Liver (tissue), 9 donors: Measurements from ENCODE around the gene MPRIP. TPM values are rescaled to one million over a fixed set of nuclear protein-coding genes. Genes with fewer than 3 reads are reported as not detected.

ENCODE experiments used
- DNase-seq: peaks from one replicate; pipeline ENCODE4 v3.0.0-alpha.2; 2017; ENCODE audit warnings: low spot score
- H3K27ac ChIP-seq, 2 donors: one replicate each; pipeline ENCODE4 v1.7.0; 2013; ENCODE audit warnings: inconsistent platforms in 2 of 2, low read length in 2 of 2, control low read depth in 1 of 2, low read depth in 1 of 2, mild to moderate bottlenecking in 1 of 2
- H3K27me3 ChIP-seq, 4 donors: one replicate each; pipeline versions ENCODE4 v1.6.1 to v1.7.0; 2013; ENCODE audit warnings: low read length in 3 of 4, inconsistent platforms in 1 of 4, mild to moderate bottlenecking in 1 of 4, moderate library complexity in 1 of 4; ENCODE audit not compliant: control insufficient read depth in 4 of 4, insufficient read depth in 4 of 4
- H3K36me3 ChIP-seq, 4 donors: one replicate each; pipeline versions ENCODE4 v1.6.1 to v1.7.0; 2013; ENCODE audit warnings: low read length in 3 of 4, mild to moderate bottlenecking in 3 of 4, low read depth in 1 of 4, moderate library complexity in 1 of 4; ENCODE audit not compliant: control insufficient read depth in 4 of 4, insufficient read depth in 3 of 4
- H3K4me1 ChIP-seq, 4 donors: one replicate each; pipeline versions ENCODE4 v1.6.1 to v1.7.0; 2013; ENCODE audit warnings: low read length in 3 of 4, mild to moderate bottlenecking in 3 of 4, moderate library complexity in 1 of 4; ENCODE audit not compliant: control insufficient read depth in 4 of 4, insufficient read depth in 4 of 4
- H3K4me3 ChIP-seq, 3 donors: one replicate each; pipeline versions ENCODE4 v1.6.1 to v1.7.0; 2013; ENCODE audit warnings: low read length in 3 of 3, control low read depth in 1 of 3, low read depth in 1 of 3, mild to moderate bottlenecking in 1 of 3
- H3K9ac ChIP-seq, 2 donors: one replicate each; pipeline ENCODE4 v1.7.0; 2013; ENCODE audit warnings: low read length in 2 of 2, mild to moderate bottlenecking in 2 of 2, moderate library complexity in 2 of 2, control low read depth in 1 of 2, low read depth in 1 of 2
- H3K9me3 ChIP-seq, 4 donors: one replicate each; pipeline versions ENCODE4 v1.6.1 to v1.7.0; 2013; ENCODE audit warnings: low read length in 3 of 4; ENCODE audit not compliant: control insufficient read depth in 4 of 4
- EGR1 ChIP-seq, 2 donors: IDR thresholded peaks; 2 replicates each; pipeline ENCODE4 v1.6.1; 2016 to 2018; ENCODE audit warnings: antibody characterized with exemption in 2 of 2, low read depth in 2 of 2
- FOXA1 ChIP-seq: IDR thresholded peaks from 2 replicates; pipeline ENCODE4 v1.6.1; 2016; ENCODE audit warnings: antibody characterized with exemption
- FOXA2 ChIP-seq: IDR thresholded peaks from 2 replicates; pipeline ENCODE4 v1.6.1; 2016; ENCODE audit warnings: antibody characterized with exemption
- GABPA ChIP-seq, 2 donors: IDR thresholded peaks in 1 of 2; conservative IDR thresholded peaks in 1 of 2; 2 replicates each; pipeline ENCODE4 v1.6.1; 2016; ENCODE audit warnings: antibody characterized with exemption in 2 of 2, mild to moderate bottlenecking in 1 of 2, moderate library complexity in 1 of 2
- HNF4A ChIP-seq, 2 donors: conservative IDR thresholded peaks; 2 replicates each; pipeline ENCODE4 v1.6.1; 2016; ENCODE audit warnings: antibody characterized with exemption in 2 of 2, mild to moderate bottlenecking in 2 of 2
- HNF4G ChIP-seq: IDR thresholded peaks from 2 replicates; pipeline ENCODE4 v1.6.1; 2016; ENCODE audit warnings: antibody characterized with exemption
- JUND ChIP-seq, 2 donors: IDR thresholded peaks; 2 replicates each; pipeline ENCODE4 v1.6.1; 2016; ENCODE audit warnings: antibody characterized with exemption in 2 of 2
- MAX ChIP-seq: IDR thresholded peaks from 2 replicates; pipeline ENCODE4 v1.6.1; 2016; ENCODE audit warnings: antibody characterized with exemption
- NR2F2 ChIP-seq: IDR thresholded peaks from 2 replicates; pipeline ENCODE4 v1.6.1; 2016; ENCODE audit warnings: antibody characterized with exemption
- RAD21 ChIP-seq, 2 donors: IDR thresholded peaks; 2 replicates each; pipeline ENCODE4 v1.6.1; 2016; ENCODE audit warnings: antibody characterized with exemption in 2 of 2, mild to moderate bottlenecking in 2 of 2
- REST ChIP-seq: IDR thresholded peaks from 2 replicates; pipeline ENCODE4 v1.6.1; 2016; ENCODE audit warnings: antibody characterized with exemption, mild to moderate bottlenecking
- RXRA ChIP-seq, 2 donors: IDR thresholded peaks; 2 replicates each; pipeline ENCODE4 v1.6.1; 2017 to 2018; ENCODE audit warnings: antibody characterized with exemption in 2 of 2, mild to moderate bottlenecking in 1 of 2
- SP1 ChIP-seq: IDR thresholded peaks from 2 replicates; pipeline ENCODE4 v1.6.1; 2018; ENCODE audit warnings: antibody characterized with exemption, mild to moderate bottlenecking
- TAF1 ChIP-seq: conservative IDR thresholded peaks from 2 replicates; pipeline ENCODE4 v1.6.1; 2016; ENCODE audit warnings: antibody characterized with exemption, mild to moderate bottlenecking
- YY1 ChIP-seq: IDR thresholded peaks from 2 replicates; pipeline ENCODE4 v1.6.1; 2016; ENCODE audit warnings: antibody characterized with exemption, mild to moderate bottlenecking
- ZBTB33 ChIP-seq: IDR thresholded peaks from 2 replicates; pipeline ENCODE4 v1.6.1; 2016; ENCODE audit warnings: antibody characterized with exemption
- WGBS: extraction: QIAGEN DNeasy Blood & Tissue Kit; methylation state at CpG from one replicate; pipeline ENCODE4 v1.1.7; 2013; 5-methylcytosine and 5-hydroxymethylcytosine counted together
- polyA plus RNA-seq, 2 donors: library from polyadenylated mRNA; stranded (reverse) in 1 of 2; unstranded in 1 of 2; fragments of 200-250 nt in 1 of 2; fragments of >200 nt in 1 of 2; fragmentation: Nextera tagmentation in 1 of 2; extraction: Ambion mirVana in 1 of 2; gene quantifications; one replicate each; pipeline versions ENCODE4 v1.2.1 to v1.2.3, GENCODE V29; 2013 to 2015
- total RNA-seq, 2 donors: library from RNA; depleted of rRNA; stranded (reverse); fragments of >200 nt; gene quantifications; one replicate each; pipeline ENCODE4 v1.2.3, GENCODE V29; 2014
- TF ChIP-seq, protein P1 (sequence below): IDR thresholded peaks from 2 replicates; pipeline ENCODE4 v1.6.1; 2016; ENCODE audit warnings: antibody characterized with exemption
- TF ChIP-seq, protein P2 (sequence below): fragments of 150-350 bp; IDR thresholded peaks from 2 replicates; pipeline ENCODE4 v1.5.1; 2017; ENCODE audit warnings: improper control_type of control experiment, low read depth, low read length; ENCODE audit not compliant: missing input control
- donor health status: healthy.
- donor health status: healthy.
- donor health status: healthy.
- donor health status: healthy.
- donor health status: healthy.

MPRIP gene
- total and polyA plus RNA-seq, 4 donors = 21.2 to 61.9 (median 34.7) TPM

- H3K27ac ChIP-seq = no peak overlapping the region
- no peaks in the 10 kb centered on the region for H3K9me3 ChIP-seq
- no peaks in the 10 kb centered on the region for H3K27me3 ChIP-seq
- WGBS = 91% methylated on average over 14 of the region's 14 CpGs
- peaks cover 0 to 2% (median 0%) of the 10 kb centered on the region in 4 donors for H3K36me3 ChIP-seq
- H3K4me1 ChIP-seq = peaks cover 14 to 48% (median 30%) of the 10 kb centered on the region in 4 donors
- no peak overlapping the region for H3K9ac ChIP-seq
- no peak overlapping the region for H3K4me3 ChIP-seq
- no peak for DNase-seq
- TF ChIP-seq MAX = no peak
- TF ChIP-seq JUND (IDR thresholded peaks at IDR 0.05) = no peak
- TF ChIP-seq FOXA1 = no peak
- TF ChIP-seq FOXA2 = no peak
- TF ChIP-seq EGR1 (IDR thresholded peaks at IDR 0.05; ENCODE audit: low read depth in 2 of 2) = no peak
- TF ChIP-seq HNF4A (conservative IDR thresholded peaks at IDR 0.05) = no peak
- no peak for TF ChIP-seq HNF4G
- no peak for TF ChIP-seq RXRA (IDR thresholded peaks at IDR 0.05)
- no peak for TF ChIP-seq REST
- no peak for TF ChIP-seq SP1
- TF ChIP-seq, protein P1, sequence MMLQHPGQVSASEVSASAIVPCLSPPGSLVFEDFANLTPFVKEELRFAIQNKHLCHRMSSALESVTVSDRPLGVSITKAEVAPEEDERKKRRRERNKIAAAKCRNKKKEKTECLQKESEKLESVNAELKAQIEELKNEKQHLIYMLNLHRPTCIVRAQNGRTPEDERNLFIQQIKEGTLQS = no peak
- no peak for TF ChIP-seq ZBTB33
- TF ChIP-seq, protein P2, sequence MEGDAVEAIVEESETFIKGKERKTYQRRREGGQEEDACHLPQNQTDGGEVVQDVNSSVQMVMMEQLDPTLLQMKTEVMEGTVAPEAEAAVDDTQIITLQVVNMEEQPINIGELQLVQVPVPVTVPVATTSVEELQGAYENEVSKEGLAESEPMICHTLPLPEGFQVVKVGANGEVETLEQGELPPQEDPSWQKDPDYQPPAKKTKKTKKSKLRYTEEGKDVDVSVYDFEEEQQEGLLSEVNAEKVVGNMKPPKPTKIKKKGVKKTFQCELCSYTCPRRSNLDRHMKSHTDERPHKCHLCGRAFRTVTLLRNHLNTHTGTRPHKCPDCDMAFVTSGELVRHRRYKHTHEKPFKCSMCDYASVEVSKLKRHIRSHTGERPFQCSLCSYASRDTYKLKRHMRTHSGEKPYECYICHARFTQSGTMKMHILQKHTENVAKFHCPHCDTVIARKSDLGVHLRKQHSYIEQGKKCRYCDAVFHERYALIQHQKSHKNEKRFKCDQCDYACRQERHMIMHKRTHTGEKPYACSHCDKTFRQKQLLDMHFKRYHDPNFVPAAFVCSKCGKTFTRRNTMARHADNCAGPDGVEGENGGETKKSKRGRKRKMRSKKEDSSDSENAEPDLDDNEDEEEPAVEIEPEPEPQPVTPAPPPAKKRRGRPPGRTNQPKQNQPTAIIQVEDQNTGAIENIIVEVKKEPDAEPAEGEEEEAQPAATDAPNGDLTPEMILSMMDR = no peak
- no peak for TF ChIP-seq TAF1
- TF ChIP-seq NR2F2 = no peak
- no peak for TF ChIP-seq RAD21 (IDR thresholded peaks at IDR 0.05)
- no peak for TF ChIP-seq GABPA (IDR thresholded peaks at IDR 0.05 in 1 of 2, conservative IDR thresholded peaks at IDR 0.05 in 1 of 2)
- TF ChIP-seq YY1 = no peak
Observed at GRCh38 chr17:17071531-17072360, 29.5 kb downstream of the MPRIP start.
